HG02884 (cell line): Measurements from ENCODE around the gene CCDC85C.

Experiments
- ATAC-seq: cut with Tn5 transposase; IDR thresholded peaks from one replicate; pipeline ENCODE4 v1.9.1; 2021; ENCODE audit warnings: mild to moderate bottlenecking, moderate library complexity; ENCODE audit not compliant: unreplicated experiment

Gene CCDC85C

GRCh38 chr14:99459481-99460100, 144.4 kb downstream of the CCDC85C start:
- no peak for ATAC-seq

- no peak for ATAC-seq
These were observed 149.8 kb downstream of the CCDC85C start for GRCh38 chr14:99454246-99454645.

- ATAC-seq = no peak
These were observed 151.0 kb downstream of the CCDC85C start for GRCh38 chr14:99452968-99453367.

GRCh38 chr14:99451234-99451633, 152.8 kb downstream of the CCDC85C start:
- ATAC-seq = no peak

- no peak for ATAC-seq
These were observed 153.7 kb downstream of the CCDC85C start for GRCh38 chr14:99450266-99450665.
